GM23338 (cell line): ENCODE measurements around the gene MAPK13. TPM values are rescaled to one million over a fixed set of nuclear protein-coding genes. Genes with fewer than 3 reads are reported as not detected.

Experiments used
- ATAC-seq: fragments of 200-7000 bp; cut with Tn5 transposase; 3 replicates; pipeline ENCODE4 v1.9.1; 2020
- DNase-seq: peaks from one replicate; pipeline ENCODE4 v3.0.0-alpha.2; 2015; ENCODE audit warnings: low spot score
- H2AFZ ChIP-seq: fragments of 200-600 bp; sonication (generic); 2 replicates; pipeline ENCODE4 v1.8.0; 2016; ENCODE audit warnings: antibody characterized with exemption, mild to moderate bottlenecking, moderate library complexity
- H3F3A ChIP-seq: fragments of 200-600 bp; sonication (generic); replicated peaks from 2 replicates; pipeline ENCODE4 v1.8.0; 2017; ENCODE audit warnings: antibody characterized with exemption, mixed run types, low read depth
- H3K27ac ChIP-seq: fragments of 200-600 bp; sonication (generic); 2 replicates; pipeline ENCODE4 v1.6.1; 2016; ENCODE audit warnings: low read depth
- H3K27me3 ChIP-seq: fragments of 200-600 bp; sonication (generic); 2 replicates; pipeline ENCODE4 v1.8.0; 2016; ENCODE audit warnings: mild to moderate bottlenecking, mixed run types, moderate library complexity; ENCODE audit not compliant: insufficient read depth
- H3K36me3 ChIP-seq: fragments of 200-600 bp; sonication (generic); 2 replicates; pipeline ENCODE4 v1.8.0; 2016; ENCODE audit warnings: mild to moderate bottlenecking; ENCODE audit not compliant: insufficient read depth
- H3K4me1 ChIP-seq: fragments of 200-600 bp; sonication (generic); 2 replicates; pipeline ENCODE4 v1.8.0; 2016; ENCODE audit warnings: mild to moderate bottlenecking, moderate library complexity; ENCODE audit not compliant: insufficient read depth
- H3K4me2 ChIP-seq: fragments of 200-600 bp; sonication (generic); 2 replicates; pipeline ENCODE4 v1.7.1; 2017; ENCODE audit warnings: mixed run types
- H3K4me3 ChIP-seq: fragments of 200-600 bp; sonication (generic); 2 replicates; pipeline ENCODE4 v1.6.1; 2016; ENCODE audit warnings: mixed run types
- H3K79me2 ChIP-seq: fragments of 200-600 bp; sonication (generic); replicated peaks from 2 replicates; pipeline ENCODE4 v1.8.0; 2017; ENCODE audit warnings: mild to moderate bottlenecking; ENCODE audit not compliant: insufficient read depth
- H3K9me2 ChIP-seq: fragments of 200-600 bp; sonication (generic); 2 replicates; pipeline ENCODE4 v1.8.0; 2017; ENCODE audit not compliant: insufficient read depth
- H4K20me1 ChIP-seq: fragments of 200-600 bp; sonication (generic); replicated peaks from 2 replicates; pipeline ENCODE4 v1.8.0; 2017; ENCODE audit warnings: mild to moderate bottlenecking; ENCODE audit not compliant: insufficient read depth
- H3K27ac Mint-ChIP-seq: 2 replicates; pipeline ENCODE4 v1.8.0; 2020; ENCODE audit warnings: inconsistent platforms, mild to moderate bottlenecking, moderate library complexity, mixed read lengths
- H3K27me3 Mint-ChIP-seq: 3 replicates; pipeline ENCODE4 v1.8.0; 2022; ENCODE audit warnings: low read depth, mild to moderate bottlenecking, moderate library complexity, mixed read lengths, inconsistent platforms; ENCODE audit not compliant: insufficient read depth, poor library complexity
- H3K36me3 Mint-ChIP-seq: 3 replicates; pipeline ENCODE4 v1.8.0; 2021; ENCODE audit warnings: low read depth, mild to moderate bottlenecking, inconsistent platforms, moderate library complexity, mixed read lengths
- H3K4me1 Mint-ChIP-seq: 3 replicates; pipeline ENCODE4 v1.8.0; 2020; ENCODE audit warnings: mild to moderate bottlenecking, inconsistent platforms, mixed read lengths
- H3K4me3 Mint-ChIP-seq: 3 replicates; pipeline ENCODE4 v1.8.0; 2021; ENCODE audit warnings: moderate library complexity, mild to moderate bottlenecking, inconsistent platforms, mixed read lengths
- H3K9me3 Mint-ChIP-seq: 3 replicates; pipeline ENCODE4 v1.8.0; 2020; ENCODE audit warnings: moderate library complexity, mild to moderate bottlenecking, inconsistent platforms, mixed read lengths
- CREB1 ChIP-seq: fragments of 250-450 bp; sonication (Bioruptor Pico); IDR thresholded peaks from 2 replicates; pipeline ENCODE4 v1.5.0; 2020; ENCODE audit warnings: low read depth, mild to moderate bottlenecking, moderate library complexity
- CTCF ChIP-seq, 2 experiments: fragments of 200-600 bp in 1 of 2; sonication (generic) in 1 of 2; conservative IDR thresholded peaks; 2 replicates each; pipeline versions ENCODE4 v1.5.1 to v1.6.1; 2016 to 2017; ENCODE audit warnings: antibody characterized with exemption in 2 of 2, low read depth in 2 of 2, mild to moderate bottlenecking in 2 of 2, moderate library complexity in 1 of 2
- EZH2 ChIP-seq: fragments of 200-600 bp; sonication (generic); IDR thresholded peaks from one replicate; pipeline ENCODE4 v1.8.0; 2017; ENCODE audit warnings: antibody characterized with exemption, mild to moderate bottlenecking, low read depth; ENCODE audit not compliant: unreplicated experiment
- EZH2phosphoT487 ChIP-seq: fragments of 200-600 bp; sonication (generic); IDR thresholded peaks from one replicate; pipeline ENCODE4 v1.8.1; 2018; ENCODE audit warnings: antibody characterized with exemption; ENCODE audit not compliant: unreplicated experiment
- JUNB ChIP-seq: IDR thresholded peaks from one replicate; pipeline ENCODE4 v1.6.1; 2016; ENCODE audit warnings: antibody characterized with exemption; ENCODE audit not compliant: unreplicated experiment
- NANOG ChIP-seq: IDR thresholded peaks from 2 replicates; pipeline ENCODE4 v1.6.1; 2016; ENCODE audit warnings: antibody characterized with exemption, borderline replicate concordance
- POLR2AphosphoS5 ChIP-seq: IDR thresholded peaks from 2 replicates; pipeline ENCODE4 v1.6.1; 2016; ENCODE audit warnings: antibody characterized with exemption, low read depth
- REST ChIP-seq: IDR thresholded peaks from one replicate; pipeline ENCODE4 v1.6.1; 2018; ENCODE audit warnings: antibody characterized with exemption; ENCODE audit not compliant: unreplicated experiment
- STAT1 ChIP-seq: IDR thresholded peaks from one replicate; pipeline ENCODE4 v1.6.1; 2016; ENCODE audit warnings: antibody characterized with exemption; ENCODE audit not compliant: unreplicated experiment
- ZNF114 ChIP-seq: fragments of 250-450 bp; sonication (Bioruptor Pico); IDR thresholded peaks from 2 replicates; pipeline ENCODE4 v1.5.0; 2020; ENCODE audit warnings: mild to moderate bottlenecking, moderate library complexity
- ZNF331 ChIP-seq: fragments of 250-450 bp; sonication (Bioruptor Pico); IDR thresholded peaks from 2 replicates; pipeline ENCODE4 v1.5.0; 2020; ENCODE audit warnings: low read depth, mild to moderate bottlenecking, moderate library complexity
- ZNF462 ChIP-seq: fragments of 250-450 bp; sonication (Bioruptor Pico); IDR thresholded peaks from 2 replicates; pipeline ENCODE4 v1.5.0; 2020; ENCODE audit warnings: mild to moderate bottlenecking, moderate library complexity
- polyA plus RNA-seq: library from polyadenylated mRNA; unstranded; fragments of >200 nt; fragmentation: Nextera tagmentation; extraction: Ambion mirVana; gene quantifications from 2 replicates; pipeline ENCODE4 v1.2.1, GENCODE V29; 2016
- total RNA-seq: library from RNA; depleted of rRNA; stranded (reverse); fragments of >200 nt; shearing (Covaris generic); gene quantifications from 2 replicates; pipeline ENCODE4 v1.2.3, GENCODE V29; 2014
- TF ChIP-seq, protein P1 (sequence below): IDR thresholded peaks from 2 replicates; pipeline ENCODE4 v1.6.1; 2016; ENCODE audit warnings: antibody characterized with exemption

MAPK13 gene
- total and polyA plus RNA-seq, 2 experiments from 2014 or later: 6.3 to 12.3 TPM

- peaks cover 1% of the 10 kb centered on the region for H3K27me3 Mint-ChIP-seq
- no peak for TF ChIP-seq NANOG
- no peak for TF ChIP-seq EZH2phosphoT487
- TF ChIP-seq CTCF (conservative IDR thresholded peaks at IDR 0.05; ENCODE audit: low read depth in 2 of 2): no peak
- TF ChIP-seq ZNF331: no peak
- TF ChIP-seq JUNB: no peak
- no peak for TF ChIP-seq EZH2
- TF ChIP-seq, protein P1, sequence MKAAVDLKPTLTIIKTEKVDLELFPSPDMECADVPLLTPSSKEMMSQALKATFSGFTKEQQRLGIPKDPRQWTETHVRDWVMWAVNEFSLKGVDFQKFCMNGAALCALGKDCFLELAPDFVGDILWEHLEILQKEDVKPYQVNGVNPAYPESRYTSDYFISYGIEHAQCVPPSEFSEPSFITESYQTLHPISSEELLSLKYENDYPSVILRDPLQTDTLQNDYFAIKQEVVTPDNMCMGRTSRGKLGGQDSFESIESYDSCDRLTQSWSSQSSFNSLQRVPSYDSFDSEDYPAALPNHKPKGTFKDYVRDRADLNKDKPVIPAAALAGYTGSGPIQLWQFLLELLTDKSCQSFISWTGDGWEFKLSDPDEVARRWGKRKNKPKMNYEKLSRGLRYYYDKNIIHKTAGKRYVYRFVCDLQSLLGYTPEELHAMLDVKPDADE: no peak
- TF ChIP-seq CREB1 (CRISPR knock-in tag): no peak
- no peak for TF ChIP-seq REST
- TF ChIP-seq POLR2AphosphoS5: no peak
- no peak for TF ChIP-seq ZNF462 (CRISPR knock-in tag)
- TF ChIP-seq ZNF114 (CRISPR knock-in tag): no peak
- no peak for TF ChIP-seq STAT1
- H3K4me3 Mint-ChIP-seq: no peak overlapping the region
- H3K36me3 Mint-ChIP-seq: no peaks in the 10 kb centered on the region
- H4K20me1 ChIP-seq: no peaks in the 10 kb centered on the region
- H3K4me2 ChIP-seq: no peak overlapping the region
- no peak overlapping the region for H3K27ac Mint-ChIP-seq
- H2AFZ ChIP-seq: no peak overlapping the region
- H3K4me1 ChIP-seq: no peaks in the 10 kb centered on the region
- no peaks in the 10 kb centered on the region for H3K9me2 ChIP-seq
- H3F3A ChIP-seq: no peaks in the 10 kb centered on the region
- DNase-seq: no peak
- no peaks in the 10 kb centered on the region for H3K36me3 ChIP-seq
- H3K4me3 ChIP-seq: no peak overlapping the region
- H3K27me3 ChIP-seq: no peaks in the 10 kb centered on the region
- H3K27ac ChIP-seq: no peak overlapping the region
- H3K4me1 Mint-ChIP-seq: no peaks in the 10 kb centered on the region
- no peak for ATAC-seq
- no peaks in the 10 kb centered on the region for H3K9me3 Mint-ChIP-seq
- no peaks in the 10 kb centered on the region for H3K79me2 ChIP-seq
These were observed 41.3 kb downstream of the MAPK13 start for GRCh38 chr6:36171573-36171972.
